ENCODE results near the gene RTP1.
"Not testable (repeated sequence)": the region's sequence is repeated elsewhere in the genome, so short reads cannot be mapped to it uniquely, and the experiment has no call there.

The RTP1 gene

DNA sequence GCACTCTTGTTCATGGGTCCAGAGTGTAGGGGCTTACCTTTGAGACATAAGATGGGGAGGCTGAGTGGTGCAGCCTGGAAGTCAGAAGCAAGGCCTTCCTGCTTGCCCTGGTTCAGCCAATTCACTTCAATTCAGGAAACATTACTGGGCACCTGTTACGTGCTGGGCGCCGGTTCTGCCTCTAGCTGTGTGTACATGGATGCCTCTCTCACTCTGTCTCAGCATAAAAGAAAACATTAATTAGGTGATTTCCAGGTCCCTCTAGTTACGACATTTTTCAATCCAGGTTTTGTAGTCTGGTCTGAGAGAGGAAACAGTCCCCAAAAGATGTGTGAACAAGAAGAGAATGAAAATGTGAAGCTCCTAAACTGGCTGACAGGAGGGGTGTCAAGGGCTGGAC, 1.2 kb downstream of the RTP1 start:
- no peak for DNase-seq (ENCODE audit: low read depth)

DNA sequence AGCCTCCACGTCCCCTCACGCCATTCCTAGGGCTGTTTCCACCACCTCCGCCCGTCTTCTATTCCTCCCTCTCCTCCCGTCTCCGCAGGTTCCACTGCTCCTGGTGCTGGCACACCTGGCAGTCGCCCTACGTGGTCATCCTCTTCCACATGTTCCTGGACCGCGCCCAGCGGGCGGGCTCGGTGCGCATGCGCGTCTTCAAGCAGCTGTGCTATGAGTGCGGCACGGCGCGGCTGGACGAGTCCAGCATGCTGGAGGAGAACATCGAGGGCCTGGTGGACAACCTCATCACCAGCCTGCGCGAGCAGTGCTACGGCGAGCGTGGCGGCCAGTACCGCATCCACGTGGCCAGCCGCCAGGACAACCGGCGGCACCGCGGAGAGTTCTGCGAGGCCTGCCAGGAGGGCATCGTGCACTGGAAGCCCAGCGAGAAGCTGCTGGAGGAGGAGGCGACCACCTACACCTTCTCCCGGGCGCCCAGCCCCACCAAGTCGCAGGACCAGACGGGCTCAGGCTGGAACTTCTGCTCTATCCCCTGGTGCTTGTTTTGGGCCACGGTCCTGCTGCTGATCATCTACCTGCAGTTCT, 2.3 kb downstream of the RTP1 start:
- not testable (repeated sequence) for DNase-seq (ENCODE audit: low read depth)

DNA sequence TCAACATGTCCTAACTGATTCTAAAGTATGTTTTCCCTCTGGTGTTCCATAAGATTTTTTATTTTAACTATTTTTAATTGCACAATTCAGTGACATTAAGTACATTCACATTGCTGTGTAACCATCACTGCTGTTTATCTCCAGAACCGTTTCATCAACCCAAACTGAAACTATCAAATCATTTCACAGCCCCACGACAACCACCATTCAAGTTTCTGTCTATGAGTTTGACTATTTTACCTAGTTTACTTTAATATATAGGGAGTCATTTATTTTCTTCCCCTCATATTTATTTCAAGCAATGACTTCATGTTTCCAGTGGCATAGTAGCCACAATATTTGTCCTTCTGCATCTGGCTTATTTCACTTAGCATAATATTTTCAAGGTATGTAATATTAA, 8.4 kb downstream of the RTP1 start:
- no peak for DNase-seq (ENCODE audit: low read depth)

DNA sequence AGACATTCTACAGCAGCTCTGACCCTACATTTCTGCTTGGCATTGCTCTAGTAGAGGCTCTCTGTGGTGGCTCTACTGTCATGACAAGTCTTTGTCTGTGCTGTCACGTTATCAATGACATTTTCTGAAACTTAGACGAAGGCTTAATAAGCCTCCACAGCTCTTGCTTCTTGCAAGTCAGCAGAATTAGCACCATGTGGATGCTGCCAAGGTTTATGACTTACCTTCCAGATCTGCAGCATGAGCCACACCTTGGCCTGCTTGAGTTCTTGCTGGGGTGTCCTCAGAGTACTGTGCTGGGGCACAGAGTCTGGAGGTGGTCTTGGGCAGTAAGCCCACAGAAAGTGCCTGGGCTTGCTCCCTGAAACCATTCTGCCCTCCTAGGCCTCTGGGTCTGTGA, 9.8 kb downstream of the RTP1 start:
- DNase-seq (ENCODE audit: low read depth): no peak

DNA sequence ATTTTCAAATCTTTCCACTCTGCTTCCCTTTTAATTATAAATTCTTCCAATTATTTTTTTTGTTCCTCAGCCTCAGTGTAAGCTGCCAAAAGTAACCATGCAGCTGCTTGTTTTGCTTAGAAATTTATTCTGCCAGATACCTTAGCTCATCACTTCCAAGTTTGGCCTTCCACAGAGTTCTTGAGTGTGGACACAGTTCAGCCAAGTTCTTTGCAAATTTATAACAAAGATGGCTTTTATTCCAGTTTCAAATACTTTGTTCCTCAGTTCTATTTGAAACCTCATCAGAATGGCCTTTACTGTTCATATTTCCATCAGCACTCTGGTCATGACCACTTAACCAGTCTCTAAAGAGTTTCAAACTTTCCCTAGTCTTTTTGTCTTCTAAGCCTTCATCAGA, 10.3 kb downstream of the RTP1 start:
- DNase-seq (ENCODE audit: low read depth): no peak

DNA sequence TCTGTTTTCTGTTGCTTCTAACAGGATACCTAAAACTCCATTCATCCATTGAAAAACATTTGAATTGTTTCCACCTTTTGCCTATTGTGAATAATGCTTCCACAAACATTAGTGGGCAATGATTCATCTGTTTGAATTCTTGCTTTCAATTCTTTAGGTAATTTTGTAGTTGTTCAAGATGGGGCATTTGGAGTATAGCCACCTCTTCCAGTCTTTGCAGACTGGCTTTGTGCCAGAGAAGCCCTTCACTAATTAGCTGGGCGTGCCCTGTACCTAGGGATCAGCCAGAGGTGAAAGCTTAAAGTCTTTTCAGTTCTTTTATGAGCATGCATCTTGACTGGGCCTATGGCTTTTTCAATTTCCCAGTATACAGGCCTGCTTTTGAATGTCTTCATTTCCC, 10.9 kb downstream of the RTP1 start:
- DNase-seq (ENCODE audit: low read depth): no peak

DNA sequence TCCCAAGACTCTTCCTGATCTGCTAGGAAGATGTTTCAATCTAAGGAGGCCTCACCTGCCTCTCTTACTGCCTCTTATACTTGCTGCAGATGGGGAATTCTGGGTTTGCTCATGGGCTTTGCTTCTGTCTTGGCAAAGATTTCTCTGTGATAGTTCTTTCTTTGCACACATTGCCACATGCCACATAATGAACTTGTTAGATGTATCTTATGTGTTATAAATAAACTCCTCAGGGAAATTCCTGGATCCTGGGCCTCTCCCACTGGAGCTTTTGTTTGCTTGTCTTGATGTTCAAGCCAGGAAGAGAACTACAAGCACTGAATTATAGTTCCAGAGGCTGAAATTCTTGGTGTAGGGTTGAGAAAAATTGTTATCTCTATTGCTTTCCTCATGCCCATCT, 12.2 kb downstream of the RTP1 start:
- DNase-seq (ENCODE audit: low read depth): no peak

DNA sequence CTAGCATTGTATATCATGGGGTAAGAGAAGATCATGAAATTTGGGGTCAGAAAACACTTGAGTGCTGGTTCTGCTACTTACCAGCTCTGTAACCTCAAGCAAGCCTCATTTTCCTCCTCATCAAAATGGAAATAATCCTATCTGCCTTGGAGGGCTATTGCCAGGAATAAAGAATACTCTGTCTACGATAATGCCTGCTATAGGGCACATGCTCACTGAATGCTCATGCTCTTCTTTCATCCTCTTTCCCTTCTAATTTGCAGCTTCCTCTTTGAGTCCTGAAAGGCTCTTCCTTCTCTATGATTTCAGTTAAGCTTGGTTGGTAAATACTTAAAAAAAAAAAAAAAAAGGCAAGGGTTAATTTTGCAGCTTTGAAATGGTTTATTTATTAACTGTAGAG, 12.8 kb downstream of the RTP1 start:
- DNase-seq (ENCODE audit: low read depth): no peak

DNA sequence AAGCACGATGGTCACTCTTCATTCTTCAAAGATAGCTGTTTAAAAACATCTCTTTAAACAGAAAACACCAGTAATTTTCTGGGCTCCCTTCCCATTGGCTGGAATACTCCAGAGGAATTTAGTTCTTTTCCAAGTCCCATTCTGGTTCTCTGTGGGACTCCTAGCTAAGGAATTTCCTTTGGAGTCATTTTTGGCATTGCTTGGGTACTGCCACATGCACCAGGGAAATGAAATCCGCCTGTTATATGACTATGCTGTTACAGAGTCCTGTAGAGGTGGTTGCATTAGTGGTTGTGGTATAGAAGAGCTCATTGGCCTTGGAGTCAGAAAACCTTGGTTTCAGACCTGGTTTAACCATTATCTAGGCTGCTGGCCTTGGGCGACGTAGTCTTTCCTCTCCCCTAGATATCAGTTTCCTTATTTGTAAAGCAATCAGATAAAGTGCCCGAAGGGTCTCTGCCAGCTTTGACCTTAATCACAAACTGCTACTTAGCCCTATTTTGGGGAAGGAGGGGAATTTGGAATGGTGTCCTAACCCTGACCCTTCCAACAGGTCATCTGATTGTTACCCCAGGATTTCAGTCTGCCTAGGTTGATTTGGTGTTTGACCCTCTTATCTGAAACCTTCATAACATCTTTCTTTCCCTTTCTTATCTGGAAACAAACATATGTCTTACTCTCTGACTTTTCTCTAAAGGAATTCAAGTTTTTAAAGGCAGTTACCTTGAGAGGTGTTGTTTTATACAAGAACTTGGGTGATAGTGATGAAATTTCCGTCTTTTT, 13.4 kb downstream of the RTP1 start:
- DNase-seq (ENCODE audit: low read depth): no peak

DNA sequence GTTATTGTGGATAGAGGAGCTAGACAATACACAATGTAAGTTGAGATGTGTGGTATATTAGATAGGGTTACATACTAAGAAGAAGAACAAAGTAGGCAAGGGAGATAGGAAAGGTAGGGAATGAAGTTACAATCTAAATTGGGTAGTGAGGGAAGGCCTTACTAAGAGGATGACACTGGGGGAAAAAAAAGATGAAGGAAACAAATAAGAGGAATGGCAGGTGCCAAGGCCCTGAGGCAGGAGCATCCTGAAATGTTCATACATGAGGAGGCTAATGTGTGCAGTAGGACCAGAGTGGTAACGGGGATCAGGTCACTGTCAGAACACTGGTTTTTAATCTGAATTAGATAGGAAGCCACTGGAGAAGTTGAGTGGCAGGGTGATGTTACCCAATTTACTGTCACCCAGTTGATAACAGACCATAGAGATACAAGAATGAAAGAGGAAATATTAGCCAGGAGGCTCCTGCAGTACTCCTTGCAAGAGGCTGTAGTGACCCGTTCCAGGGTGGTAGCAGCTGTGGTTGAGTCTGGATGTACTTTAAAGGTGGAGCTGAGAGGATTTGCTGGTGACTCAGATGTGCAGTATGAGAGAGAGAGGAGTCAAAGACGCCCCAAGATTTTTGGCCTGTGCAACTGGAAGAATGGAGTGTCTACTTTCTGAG, 14.4 kb downstream of the RTP1 start:
- DNase-seq (ENCODE audit: low read depth): no peak

DNA sequence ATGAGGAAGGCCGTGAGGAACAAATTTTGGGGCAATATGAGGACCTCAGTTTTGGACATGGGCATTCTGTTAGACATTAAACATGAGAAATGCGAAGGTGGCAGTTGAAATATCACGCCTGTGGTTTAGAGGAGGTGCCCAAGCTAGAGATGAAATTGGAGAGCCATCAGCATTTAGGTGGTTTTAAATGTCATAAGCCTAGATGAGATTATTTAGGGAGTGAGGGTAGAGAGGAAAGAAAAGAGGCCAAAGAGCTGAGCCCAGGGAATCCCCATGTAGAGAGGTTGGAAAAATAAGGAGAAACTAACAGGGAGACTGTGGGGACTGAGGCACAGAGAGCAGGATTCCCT, 14.9 kb downstream of the RTP1 start:
- DNase-seq (ENCODE audit: low read depth): no peak

DNA sequence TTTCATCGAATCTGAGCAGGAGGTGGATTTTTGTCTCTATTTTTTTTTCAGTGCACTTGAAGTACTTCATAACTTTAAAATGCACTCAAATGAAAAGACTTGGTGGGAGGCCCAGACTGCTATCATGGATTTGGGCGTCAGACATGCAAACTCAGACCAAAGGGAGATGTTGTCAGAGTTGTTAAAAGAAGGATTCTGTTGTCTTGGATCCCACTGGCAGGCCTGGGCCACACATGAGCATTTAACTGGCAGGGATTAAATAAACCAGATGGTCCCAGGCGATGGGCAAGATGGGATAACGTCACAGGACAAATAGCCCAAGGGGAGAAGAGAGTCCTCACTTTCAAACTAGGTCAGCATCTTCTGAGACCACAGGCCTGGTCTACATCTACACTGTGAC, 15.4 kb downstream of the RTP1 start:
- DNase-seq (ENCODE audit: low read depth): no peak

DNA sequence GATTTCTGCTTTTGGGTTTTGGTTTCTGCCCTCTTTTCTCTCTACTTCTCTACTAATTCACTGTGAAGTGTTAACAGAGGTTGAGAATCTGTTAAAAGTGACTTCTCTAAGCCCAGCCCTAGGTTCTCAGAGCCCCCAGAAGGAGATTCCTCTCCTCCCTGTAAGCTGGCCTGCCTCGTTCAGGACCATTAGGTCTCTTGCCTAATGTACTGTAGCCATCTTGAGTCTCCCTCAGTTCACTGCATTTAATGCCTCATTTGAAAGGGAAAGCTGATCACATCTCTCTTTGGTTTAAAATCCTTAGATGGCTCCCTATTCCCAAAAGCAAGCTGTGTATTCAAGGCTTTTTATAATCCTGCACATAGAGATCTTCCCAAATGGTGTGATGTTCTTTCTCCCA, 16.3 kb downstream of the RTP1 start:
- DNase-seq (ENCODE audit: low read depth): no peak

DNA sequence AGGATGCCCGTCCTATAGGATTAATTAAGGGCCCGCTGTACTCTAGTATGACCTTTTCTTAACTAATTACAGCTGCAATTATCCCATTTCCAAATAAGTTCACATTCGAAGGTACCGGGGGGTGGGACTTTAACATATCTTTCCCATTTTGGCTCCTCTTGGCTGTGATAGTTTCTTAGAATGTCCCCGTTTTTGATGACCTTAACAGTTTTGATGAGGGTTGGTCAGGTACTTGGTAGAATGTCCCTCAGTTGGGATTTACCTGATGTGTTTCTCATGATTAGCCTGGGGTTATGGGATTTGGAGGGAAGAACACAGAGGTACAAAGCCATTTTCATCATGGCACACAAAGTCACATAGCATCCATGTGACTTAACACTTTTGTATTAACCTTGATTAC, 18.2 kb downstream of the RTP1 start:
- DNase-seq (ENCODE audit: low read depth): no peak

DNA sequence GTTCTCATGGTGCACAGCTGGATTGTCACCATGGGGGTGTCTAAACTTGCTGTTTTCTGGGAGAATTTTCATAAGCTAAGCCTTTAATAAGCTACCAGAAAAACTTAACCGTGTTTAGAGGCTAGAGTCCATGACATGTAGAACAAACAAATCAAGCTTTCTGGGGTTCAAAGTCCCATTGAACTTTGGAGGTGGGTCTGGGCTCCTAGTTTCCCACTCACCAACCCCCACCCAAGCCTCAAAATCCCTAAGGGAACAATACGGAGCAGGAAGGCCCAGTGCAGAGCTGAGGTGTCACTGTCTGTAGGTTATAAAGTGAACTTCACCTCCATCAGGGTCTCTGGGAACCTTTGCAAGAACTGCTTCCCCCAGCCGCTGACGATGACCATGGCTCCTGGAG, 25.5 kb downstream of the RTP1 start:
- DNase-seq (ENCODE audit: low read depth): no peak

DNA sequence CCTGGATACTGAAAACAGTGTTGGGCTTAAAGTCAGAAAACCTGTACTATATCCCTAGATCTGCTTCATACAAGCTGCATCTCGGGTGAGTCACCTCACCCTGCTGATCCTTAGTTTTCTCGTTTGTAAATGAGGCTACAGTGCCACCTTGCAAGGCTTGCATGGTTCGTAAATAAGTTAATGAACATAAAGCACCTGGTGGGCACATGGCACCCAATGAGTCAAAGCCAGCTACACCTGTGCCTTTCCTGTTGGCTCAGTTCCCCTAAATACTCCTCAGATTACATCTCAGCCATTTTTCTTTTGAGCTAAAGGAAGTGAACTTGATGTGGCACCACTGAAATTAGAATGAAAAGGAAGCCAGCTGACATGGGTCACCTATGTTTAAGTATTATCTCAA, 26.5 kb downstream of the RTP1 start:
- DNase-seq (ENCODE audit: low read depth): no peak

DNA sequence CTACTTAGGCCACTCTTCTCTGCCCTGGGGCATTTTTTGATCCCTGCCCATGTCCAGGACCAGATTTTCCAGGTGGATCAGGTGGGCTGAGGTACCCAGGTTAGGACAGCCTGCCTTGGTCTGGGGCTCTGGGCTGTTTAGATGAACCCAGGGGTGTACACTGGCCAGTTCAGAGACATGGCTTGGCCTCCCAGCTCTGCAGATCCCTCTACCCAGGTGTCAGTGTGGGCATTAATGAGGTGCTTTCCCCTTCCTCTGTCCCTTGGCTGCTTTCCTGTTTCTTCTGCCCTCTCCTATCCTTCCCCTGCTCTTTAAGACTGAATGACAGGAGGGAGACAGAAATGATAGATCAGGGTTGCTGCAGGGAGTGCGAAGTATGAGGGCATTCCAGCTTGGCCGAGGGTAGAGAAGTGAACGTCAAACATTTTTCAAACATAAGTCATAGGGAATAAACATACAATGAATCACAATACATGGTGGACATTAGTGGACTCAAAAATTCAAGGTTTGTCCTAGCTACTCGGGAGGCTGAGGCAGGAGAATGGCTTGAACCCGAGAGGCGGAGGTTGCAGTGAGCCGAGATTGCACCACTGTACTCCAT, 30.5 kb downstream of the RTP1 start:
- no peak for DNase-seq (ENCODE audit: low read depth)

DNA sequence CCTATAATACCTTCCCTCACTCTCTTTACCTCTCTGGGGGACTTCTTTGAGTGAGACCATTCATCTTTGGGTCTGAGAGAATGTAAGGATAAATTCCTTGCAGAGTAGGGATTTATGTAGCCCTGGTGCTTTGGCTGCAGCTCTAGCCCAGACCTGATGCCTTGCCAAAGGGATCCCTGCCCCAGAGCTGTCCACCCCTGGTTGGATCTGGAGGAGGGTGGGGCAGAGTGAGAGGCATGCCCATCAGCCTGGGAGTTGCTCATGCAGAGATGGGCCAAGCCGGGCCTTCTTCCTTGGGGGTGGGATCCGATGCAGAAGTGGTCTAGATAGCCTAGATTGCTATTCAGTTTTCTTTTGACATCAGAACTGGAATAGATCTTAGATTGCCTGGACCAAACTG, 31.5 kb downstream of the RTP1 start:
- no peak for DNase-seq (ENCODE audit: low read depth)

DNA sequence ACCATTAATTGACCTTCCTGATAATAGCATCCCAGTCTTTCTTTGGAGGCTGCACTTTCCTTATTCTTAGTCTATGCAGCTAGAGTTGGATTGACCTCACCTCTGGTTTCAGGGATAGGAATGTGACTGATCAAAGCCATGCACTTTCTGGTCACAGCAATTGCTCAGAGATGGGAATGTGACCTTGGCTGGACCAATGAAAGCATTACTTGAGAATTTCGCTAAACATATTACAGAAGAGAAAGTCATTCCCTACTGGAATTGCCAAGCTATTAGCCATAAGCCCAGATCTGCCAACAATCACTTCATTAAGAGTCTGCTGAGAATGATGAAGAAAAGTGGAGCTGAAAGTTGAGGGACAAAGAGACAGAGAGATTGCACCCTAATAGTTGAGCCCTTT, 32.7 kb downstream of the RTP1 start:
- DNase-seq (ENCODE audit: low read depth): no peak

DNA sequence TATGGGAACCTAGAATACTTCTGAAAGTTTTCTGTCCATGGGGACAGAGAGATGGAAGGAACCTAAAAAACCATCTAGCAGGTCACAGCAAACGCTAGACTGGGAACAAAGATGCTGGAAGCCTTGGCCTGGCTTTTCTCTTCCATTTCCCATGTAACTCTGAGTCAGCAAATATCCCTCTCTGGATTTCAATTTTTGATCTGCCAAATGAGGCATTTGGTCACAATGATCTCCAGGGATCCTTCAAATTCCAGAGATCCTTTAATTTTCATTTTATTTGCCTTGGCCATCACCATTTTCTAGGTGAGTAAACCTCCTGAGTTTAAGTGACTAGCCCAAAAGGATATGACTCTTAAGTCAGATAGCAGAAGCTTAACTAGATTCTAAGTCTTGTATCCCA, 39.7 kb downstream of the RTP1 start:
- DNase-seq (ENCODE audit: low read depth): no peak

DNA sequence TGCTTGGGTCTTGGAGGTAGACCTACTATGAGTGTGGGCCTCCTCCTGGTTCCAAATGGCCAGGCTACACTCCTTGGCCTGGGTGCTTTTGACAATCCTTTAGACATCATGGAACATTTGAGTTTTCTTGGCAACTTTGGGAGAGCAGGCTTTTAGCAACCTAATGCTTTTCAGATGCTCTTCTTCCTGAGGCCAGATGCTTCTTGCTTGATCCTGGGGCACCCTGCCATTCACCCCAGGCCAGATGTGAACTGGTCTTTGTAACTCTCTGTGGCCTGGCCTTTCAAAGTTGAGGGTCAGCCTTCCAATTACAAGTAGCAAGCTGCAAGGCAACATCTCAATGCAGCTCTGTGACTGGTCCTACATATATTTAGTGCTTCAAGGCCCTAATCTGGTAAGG, 40.5 kb downstream of the RTP1 start:
- DNase-seq (ENCODE audit: low read depth): no peak

DNA sequence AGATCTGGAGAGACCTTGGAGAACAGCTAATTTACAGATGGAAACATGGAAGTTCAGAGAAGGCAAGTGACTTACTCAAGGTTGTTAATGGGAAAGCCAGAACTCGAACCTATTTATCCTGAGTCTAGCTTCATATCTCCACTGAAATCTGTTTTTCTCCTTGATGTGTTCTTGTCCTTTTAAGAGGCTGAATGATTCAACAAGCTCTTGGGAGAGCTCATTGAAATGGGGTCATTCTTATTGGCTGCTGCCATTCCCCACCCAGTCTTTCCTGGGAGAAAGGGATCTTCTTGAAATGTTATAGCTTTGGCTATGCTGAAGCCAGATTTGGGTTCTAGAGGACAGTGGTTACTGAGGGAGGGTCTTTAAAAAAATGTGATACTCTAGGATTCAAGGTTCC, 41.0 kb downstream of the RTP1 start:
- no peak for DNase-seq (ENCODE audit: low read depth)

DNA sequence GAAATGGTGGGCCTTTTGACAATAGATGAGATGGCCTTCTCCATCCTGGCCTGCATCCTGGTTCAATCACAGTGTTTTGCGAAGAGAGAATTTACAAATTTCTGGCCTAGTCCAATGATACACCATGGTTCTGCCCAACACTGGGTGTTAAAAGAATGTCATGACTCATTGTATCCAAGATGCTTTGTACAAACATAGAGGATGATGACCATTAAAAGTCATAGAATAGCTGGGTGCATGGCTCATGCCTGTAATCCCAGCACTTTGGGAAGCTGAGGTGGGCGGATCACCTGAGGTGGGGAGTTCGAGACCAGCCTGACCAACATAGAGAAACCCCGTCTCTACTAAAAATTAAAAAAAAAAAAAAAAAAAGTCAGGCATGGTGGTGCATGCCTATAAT, 41.5 kb downstream of the RTP1 start:
- not testable (repeated sequence) for DNase-seq (ENCODE audit: low read depth)

Data from activated T-cell treated with anti-CD3 and anti-CD28 coated beads for 1 hour (primary cell).